ENCODE data around the gene RINT1.

Gene RINT1

DNA sequence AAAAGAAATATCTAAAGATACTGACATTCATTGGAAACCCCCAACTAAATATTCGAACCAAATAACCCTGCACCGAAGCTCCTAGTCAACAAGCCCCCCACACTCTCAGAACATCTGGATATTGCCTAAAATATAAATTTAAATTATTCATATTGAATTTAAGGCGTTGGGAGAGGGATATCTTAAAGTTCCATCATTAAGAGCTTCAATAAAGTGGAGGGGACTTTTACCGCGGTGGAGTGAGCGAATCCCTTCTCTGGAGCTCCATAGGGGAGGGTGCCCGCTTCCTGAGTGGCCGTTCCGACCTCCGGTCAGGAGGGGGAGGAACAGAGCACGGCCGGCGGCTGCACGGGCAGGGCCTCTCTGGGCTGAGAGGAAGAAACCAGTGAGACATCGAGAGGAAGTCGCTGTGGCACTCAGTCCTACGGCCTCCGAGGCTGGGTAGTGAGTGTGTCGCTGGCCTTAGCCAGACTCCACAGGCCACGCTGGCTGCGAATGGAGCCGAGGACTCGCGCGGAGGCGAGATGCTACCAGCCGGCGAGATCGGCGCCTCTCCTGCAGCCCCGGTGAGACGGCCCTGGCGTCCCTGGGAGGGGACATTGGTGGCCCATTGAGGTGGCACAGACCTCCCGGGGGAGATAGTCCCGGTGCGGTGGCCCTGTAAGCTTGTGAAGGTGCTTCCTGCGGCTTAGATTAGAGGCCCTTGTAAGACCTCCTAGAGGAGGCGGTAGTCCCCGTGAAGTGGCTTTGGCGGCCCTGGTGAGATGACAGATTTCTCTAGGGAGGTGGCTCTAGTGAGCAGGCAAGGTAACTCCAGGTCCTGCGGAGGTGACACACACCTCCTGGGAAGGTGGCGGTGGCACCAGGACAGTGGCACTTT lies at the start of gene RINT1:
Gene RINT1 (plus strand): TSS at position 410 of the 880 bp plus-strand sequence. CDS start 115 bp downstream, at position 525.
- TF ChIP-seq, protein P1, sequence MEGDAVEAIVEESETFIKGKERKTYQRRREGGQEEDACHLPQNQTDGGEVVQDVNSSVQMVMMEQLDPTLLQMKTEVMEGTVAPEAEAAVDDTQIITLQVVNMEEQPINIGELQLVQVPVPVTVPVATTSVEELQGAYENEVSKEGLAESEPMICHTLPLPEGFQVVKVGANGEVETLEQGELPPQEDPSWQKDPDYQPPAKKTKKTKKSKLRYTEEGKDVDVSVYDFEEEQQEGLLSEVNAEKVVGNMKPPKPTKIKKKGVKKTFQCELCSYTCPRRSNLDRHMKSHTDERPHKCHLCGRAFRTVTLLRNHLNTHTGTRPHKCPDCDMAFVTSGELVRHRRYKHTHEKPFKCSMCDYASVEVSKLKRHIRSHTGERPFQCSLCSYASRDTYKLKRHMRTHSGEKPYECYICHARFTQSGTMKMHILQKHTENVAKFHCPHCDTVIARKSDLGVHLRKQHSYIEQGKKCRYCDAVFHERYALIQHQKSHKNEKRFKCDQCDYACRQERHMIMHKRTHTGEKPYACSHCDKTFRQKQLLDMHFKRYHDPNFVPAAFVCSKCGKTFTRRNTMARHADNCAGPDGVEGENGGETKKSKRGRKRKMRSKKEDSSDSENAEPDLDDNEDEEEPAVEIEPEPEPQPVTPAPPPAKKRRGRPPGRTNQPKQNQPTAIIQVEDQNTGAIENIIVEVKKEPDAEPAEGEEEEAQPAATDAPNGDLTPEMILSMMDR (IDR thresholded peaks at IDR 0.05; ENCODE audit: low read depth, low read length), result peak; percentile 85
- peak; percentile 73 for DNase-seq (ENCODE audit: extremely low read depth, low read depth)

DNA sequence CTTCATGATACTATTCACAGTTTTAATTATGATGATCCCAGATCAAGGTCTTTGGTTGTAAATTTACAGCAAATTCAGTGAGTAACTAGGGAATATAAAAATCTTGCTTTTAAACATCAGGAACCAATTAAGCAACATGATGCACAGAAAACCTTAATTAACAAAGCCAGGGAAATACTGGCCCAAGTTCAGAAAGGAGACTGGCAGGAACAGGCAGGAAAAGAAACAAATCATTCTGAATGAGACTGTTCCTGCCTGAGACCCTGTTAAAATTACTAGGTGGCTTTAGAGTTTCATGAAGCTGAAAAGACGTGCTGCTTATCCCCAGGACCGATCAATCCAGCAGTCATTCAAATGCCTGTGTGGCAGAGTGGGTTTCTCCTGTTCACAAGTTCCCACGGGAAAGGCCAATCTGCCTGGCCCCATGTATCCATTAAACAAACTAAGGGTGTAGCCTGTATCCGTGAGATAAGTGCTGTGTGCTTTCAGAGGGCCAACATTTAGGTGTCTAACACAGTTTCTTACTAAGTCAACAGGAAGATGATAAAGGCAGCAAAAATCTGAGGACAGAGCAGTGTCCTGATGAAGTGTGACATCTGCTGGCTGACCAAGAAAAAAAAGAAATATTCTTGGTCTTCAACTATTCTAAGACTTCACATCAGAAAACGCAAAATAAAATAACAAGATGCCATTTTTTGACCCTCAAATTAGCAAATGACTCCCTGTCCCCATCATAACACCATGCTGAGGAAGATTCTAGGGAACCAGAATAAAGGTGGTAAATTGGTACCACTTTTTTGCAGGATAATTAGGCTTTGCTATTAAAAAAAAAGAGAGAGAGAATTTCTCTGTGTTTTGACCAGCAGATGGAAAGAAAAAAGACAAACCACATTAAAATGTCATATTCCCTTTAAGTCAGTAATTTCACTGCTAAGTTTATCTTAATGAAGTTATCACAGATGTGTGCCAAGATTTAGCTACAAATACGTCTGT lies 44.1 kb upstream of the RINT1 start:
- TF ChIP-seq, protein P1 (IDR thresholded peaks at IDR 0.05; ENCODE audit: low read depth, low read length), result peak; percentile 49
- peak; percentile 61 for DNase-seq (ENCODE audit: extremely low read depth, low read depth)

- TF ChIP-seq, protein P1 (IDR thresholded peaks at IDR 0.05; ENCODE audit: low read depth, low read length), result no peak
- no peak for DNase-seq (ENCODE audit: extremely low read depth, low read depth)
Measured at GRCh38 chr7:105489409-105489808, 42.6 kb upstream of the RINT1 start.

DNA sequence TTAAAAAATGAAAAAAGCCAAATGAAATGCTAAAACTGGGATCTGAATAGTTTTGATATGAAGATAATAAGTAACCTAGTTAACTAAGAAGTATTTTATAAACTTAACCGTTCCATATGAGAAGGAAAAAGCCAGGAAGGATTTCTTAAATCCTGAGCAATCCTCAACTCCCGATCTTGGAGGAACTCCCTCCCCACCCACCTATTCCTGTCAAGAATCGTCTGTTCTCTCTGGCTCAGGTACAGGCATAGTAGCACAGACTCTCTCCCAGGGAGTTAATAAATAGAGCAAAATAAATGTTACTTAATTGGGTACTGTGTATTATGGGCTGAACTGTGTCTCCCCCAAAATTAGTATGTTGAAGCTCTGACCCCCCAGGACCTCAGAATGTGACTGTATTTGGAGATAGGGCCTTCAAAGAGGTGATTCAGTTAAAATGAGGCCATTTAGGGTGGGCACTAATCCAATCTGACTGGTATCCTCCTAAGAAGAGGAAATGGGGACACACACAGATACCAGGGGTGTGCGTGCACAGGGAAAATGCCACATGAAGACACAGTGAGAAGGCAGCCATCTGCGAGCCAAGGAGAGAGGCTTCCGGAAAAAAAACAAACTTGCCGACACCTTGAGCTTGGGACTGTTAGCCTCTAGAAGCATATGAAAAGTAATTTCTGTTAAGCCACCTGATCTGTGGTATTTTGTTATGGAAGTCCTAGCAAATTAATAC lies 38.6 kb upstream of the RINT1 start:
- TF ChIP-seq, protein P1 (IDR thresholded peaks at IDR 0.05; ENCODE audit: low read depth, low read length), result no peak
- no peak for DNase-seq (ENCODE audit: extremely low read depth, low read depth)

DNA sequence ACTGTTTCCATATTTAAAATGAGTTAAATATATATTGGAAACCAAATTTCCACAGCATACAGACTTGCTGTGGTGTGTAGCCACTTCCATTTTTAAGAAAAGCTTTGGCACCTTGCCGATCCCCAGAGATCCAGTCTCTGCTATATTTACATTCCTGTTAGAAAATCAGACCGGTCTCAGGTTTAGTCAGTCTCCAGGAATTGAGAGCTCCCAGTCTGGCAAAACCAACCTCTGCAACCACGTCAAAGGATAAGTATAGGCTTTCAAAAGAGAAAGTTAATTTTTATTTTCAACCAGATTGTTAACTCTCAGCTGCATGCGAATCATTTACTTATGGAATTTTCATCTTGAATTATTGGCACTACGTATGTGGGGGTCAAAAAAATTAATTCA lies 38.1 kb upstream of the RINT1 start:
- TF ChIP-seq, protein P1 (IDR thresholded peaks at IDR 0.05; ENCODE audit: low read depth, low read length), result no peak
- peak; percentile 75 for DNase-seq (ENCODE audit: extremely low read depth, low read depth)

GRCh38 chr7:105496521-105496920 lies 35.5 kb upstream of the RINT1 start:
- TF ChIP-seq, protein P1 (IDR thresholded peaks at IDR 0.05; ENCODE audit: low read depth, low read length), result no peak
- no peak for DNase-seq (ENCODE audit: extremely low read depth, low read depth)

Measured in AG09319 (cell line).